Ramos (cell line): ENCODE measurements around the gene IL17C.

Experiments used
- in situ Hi-C: fragments of 300-500 bp; cut with MboI; formaldehyde crosslinking; loops from one replicate; pipeline ENCODE4 v1.14.3; 2022; ENCODE audit warnings: low sequenced_read_pairs; ENCODE audit not compliant: unreplicated experiment

Gene IL17C

DNA sequence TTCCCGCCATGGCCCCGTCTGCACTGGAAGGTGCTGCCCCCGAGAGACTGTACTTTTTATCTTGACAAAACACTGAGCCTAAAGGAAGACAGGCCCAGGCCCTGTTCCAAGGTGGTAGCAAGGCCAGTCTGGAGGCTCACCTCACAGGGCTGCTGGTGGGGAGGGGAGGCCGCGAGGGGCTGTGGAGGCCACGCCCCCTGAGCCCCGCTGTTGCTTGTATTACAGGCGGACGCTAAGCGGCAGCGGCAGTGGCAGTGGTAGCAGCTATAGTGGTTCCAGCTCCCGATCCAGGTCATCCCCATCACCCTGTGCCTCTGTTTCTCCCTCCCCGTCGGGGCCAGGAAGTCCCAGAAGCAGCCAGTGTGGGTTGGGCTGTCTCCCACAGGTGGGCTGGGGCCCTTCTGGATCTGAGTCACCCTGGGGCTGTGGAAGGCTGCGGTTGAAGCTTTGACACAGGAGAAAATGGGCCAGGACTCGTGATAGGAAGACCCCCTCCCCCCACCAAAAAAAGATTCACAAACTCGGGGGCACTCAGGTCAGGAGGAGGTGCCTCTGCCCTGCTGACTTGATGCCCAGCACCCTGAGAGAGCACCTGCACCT, 13.3 kb upstream of the IL17C start:
- in situ Hi-C loops = no loop called here

DNA sequence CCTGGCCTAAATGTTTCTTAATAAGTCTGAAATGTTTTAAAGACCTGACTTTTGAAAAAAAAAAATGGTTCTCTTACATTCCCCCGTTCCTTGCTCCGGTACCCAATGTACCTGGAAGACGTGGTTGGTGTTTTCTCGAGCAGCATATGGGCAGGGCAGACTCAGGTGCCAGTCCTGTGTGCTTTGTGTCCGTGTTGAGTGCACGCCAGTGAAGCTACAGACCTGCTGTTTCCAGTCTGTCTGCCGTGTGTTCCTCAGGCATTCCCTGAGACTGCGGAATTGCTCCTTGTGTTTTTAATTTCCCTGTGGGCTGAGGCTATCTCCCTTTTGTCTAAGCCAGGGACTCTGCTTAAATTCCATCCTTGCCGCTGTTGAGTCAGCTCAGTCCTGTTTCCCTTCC, 11.7 kb upstream of the IL17C start:
- in situ Hi-C loops = no loop called here

DNA sequence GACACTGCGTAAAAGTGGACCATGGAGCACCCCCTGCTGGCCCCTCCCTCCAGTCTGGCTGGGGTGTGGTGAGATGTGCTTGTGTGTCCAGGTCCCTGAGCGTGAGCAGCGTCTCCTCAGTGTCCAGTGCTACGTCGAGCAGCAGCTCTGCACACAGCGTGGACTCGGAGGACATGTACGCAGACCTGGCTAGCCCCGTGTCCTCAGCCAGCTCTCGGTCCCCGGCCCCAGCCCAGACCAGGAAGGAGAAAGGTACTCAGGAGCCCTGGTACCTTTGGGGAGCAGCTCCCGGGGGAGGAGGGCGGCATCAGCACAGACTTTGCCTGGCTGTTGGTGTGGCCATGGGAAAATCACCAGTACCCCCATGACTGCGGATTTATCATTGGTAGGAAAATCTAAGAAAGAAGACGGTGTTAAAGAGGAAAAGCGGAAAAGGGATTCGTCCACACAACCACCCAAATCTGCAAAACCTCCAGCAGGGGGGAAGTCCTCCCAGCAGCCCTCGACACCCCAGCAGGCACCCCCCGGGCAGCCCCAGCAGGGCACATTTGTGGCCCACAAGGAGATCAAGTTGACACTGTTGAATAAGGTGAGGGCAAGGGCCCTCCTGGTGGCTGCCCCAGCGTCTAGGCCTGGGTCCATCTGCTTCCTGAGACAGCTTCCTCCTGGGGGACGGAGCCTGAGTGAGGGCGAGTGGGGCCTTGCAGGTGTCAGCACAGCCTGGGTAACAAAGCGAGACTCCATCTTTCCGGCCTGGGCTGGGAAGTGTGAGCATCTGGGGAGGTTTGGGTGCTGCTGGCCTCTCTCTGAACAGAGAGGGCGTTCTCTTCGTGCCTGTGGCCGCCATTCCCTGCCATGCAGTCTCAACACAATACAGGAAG, 10.6 kb upstream of the IL17C start:
- in situ Hi-C loops = no loop called here

DNA sequence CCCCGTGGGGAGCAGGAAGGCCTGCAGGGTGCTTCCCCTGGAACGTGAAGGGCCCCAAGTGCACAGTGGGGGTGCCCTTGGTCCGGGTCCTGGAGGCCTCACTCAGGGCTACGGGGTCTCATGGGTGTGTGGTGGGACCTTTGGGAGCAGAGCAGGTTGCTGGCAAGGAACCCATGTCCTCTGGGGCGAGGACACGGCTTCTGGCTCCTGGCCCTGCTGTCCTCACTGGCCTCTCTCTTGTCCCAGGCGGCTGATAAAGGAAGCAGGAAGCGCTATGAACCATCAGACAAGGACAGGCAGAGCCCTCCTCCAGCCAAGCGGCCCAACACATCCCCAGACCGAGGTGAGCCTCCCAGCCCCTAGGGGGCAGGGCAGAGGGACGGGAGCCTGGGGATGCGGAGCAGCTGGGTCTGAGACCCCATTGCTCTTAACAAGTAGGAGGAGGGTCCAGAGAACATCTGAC, 9.8 kb upstream of the IL17C start:
- in situ Hi-C loops = no loop called here

DNA sequence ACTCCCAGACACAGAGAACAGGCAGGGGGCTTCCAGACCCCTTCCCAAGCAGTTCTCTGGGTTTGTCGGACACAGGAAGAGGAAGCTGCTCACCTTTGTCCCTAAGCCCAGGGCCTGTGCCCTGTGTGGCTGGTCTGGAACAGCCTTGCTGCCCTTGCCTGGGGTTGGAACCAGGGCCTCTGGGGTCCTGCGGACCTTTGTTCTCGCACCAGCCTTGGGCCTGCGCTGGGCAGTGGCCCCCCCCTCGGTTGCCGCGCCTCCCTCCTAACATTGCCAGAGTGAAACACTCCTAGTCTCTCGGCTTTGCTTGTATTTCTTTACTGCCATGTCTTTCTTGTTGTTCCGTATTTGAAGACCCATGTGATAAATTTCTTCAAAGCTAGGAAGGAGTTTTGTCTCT, 8.5 kb upstream of the IL17C start:
- in situ Hi-C loops = no loop called here

DNA sequence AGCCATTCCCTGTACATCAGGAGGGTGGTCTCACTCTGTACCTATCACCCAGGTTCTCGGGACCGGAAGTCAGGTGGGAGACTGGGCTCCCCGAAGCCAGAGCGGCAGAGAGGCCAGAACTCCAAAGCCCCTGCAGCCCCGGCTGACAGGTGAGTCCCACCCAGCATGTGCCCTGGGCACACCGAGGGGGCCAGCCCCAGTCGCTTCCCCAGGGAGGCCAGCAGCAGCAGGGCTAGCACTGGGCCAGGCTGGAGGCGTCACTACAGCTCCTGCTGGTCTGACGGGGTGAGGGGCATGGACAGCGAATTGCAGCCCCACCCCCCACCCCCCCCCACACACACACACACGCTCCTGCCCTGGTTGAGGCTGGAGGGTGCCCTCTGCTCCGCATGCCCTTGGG, 7.9 kb upstream of the IL17C start:
- in situ Hi-C loops = no loop called here

DNA sequence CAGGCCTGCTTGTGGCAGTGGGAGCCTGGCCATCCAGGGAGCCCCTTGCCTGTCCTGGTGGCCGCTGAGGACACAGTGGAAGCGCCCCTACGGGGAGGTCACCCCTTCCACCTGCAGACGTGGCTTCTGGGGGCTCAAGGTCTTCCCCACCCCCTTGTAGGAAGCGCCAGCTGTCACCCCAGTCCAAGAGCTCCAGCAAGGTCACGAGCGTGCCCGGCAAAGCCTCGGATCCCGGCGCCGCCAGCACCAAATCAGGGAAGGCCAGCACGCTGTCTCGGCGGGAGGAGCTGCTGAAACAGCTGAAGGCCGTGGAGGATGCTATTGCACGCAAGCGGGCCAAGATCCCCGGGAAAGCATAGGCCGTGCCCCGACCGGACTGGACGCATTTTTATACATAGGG, 7.4 kb upstream of the IL17C start:
- in situ Hi-C loops = no loop called here

DNA sequence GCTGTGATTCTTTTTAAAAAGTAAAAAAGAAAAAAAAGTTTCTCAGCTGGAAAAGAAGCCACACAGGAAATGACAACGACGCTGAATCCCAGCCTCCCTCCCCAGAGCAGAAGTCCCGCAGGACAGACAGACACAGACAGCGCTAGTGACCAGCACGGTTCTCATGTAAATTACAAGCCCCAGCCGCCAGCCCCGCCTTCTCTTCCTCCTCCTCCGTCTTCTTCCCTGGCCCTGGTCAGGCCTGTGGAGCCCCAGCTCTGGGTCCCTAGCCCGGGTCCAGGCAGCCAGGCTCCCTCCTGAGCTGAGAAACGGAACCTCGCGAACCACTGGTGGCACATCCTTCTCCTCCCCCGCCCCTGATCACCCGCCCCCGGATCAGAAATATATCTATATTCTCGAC, 7.0 kb upstream of the IL17C start:
- in situ Hi-C loops = no loop called here

DNA sequence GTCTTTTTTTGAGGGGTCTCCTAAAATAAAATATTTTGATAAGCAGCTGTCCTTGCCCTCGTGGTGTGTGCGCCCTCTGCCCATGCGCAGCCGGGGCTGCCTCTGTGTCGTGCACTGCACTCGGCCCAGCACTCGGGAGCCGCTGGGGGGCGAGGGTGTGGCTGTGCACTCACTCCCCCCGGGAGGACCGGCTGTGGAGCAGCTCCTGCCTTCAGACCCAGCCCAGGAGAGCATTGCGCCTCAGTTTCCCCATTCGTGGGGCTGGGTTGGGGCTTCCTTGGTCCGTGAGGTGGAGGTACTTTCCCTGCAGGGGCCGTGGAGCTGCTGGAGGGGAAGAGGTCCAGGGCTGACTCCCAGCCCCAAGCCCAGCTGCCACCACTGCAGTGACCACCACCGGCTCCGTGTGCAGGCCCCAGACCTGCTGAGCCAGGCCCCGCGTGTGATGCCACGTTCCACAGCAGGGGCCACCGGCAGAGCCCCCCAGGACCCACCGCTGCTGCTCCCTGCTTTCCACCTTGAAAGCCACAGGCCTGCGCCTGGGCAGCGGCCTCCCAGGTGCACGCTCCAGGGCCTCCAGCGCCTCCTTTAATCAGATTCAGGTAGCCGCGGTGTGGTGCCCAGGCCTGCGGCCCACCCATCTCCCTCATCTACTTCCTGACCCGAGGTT, 6.3 kb upstream of the IL17C start:
- in situ Hi-C loops = no loop called here

DNA sequence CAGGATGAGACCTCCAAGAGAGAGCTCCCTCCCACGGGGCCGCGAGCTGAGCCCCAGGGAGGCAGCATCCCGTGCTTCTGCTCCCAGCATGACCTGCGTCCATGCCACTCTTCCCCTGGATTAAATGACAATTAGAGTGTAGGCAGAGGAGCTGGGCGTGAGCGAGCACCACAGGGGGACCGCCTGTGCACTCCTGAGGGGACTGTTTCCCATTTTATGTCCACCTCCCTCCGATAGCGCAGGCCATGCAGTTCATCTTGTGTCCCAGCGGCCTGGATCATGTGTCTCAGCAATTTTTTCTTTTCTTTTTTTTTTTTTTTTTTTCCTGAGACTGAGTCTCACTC, 5.8 kb upstream of the IL17C start:
- in situ Hi-C loops = no loop called here

DNA sequence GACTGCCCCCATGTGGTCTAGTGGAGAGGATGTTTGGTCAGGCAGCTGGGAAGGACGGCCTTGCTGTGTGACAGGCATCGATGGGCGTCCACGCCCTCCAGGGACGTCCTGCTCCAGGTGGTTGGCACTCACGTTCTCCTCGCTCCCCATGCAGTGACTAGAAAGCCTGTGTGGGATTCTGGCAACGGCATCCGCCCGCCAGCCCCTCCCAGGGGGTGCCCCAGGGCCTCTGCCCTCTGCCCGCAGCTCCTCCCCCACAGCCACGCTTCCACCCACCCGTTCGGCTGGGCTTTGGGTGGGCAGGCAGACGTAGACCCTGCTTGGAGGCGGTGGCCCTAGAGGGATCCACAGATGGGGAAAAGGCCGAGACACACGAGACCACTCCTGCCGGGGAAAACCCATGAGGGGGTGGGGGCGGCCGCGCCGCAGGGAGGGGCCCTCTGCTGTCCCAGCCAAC, 4.7 kb upstream of the IL17C start:
- in situ Hi-C loops = no loop called here

DNA sequence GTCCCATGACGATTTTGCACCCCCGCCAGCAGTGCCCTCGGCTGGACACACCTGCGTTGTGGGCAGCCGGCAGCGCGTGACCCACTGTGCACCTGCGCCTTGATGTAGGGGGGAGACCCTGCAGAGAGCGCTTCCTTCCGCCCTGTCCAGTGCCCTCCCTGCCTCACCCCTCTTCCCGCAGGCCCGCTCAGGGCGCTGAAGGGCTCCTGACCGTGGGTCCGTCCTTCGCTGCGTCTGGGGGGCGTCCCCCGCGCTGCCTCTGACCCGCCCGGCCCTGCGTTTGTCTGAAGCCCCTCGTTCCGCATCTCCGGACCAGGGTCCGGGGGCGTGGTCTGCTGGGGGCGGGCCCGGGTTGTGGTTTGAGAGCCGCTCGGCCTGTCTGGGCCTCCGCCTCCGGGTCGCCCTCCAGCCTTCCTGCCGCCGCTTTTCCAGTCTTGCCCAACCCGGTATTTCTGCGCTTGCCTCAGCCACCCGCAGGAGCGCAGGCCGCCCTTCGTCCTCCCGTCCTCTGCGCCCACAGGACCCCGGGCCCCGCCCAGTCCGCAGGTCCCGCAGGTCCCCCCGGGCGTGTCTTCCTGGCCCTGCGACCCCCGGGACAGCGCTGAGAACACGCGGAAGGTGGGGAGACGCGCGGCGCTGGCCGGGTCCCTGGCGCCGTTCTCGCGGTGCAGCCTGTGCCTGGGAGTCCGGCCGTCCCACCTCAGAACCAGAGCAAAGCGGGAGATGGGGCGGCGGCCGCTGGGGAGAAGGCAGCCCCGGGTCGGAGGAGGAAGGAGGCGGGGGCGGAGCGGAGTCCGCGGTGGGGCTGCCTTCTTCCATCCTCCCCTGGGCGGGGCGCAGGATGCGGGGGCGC, 4.0 kb upstream of the IL17C start:
- in situ Hi-C loops = no loop called here

DNA sequence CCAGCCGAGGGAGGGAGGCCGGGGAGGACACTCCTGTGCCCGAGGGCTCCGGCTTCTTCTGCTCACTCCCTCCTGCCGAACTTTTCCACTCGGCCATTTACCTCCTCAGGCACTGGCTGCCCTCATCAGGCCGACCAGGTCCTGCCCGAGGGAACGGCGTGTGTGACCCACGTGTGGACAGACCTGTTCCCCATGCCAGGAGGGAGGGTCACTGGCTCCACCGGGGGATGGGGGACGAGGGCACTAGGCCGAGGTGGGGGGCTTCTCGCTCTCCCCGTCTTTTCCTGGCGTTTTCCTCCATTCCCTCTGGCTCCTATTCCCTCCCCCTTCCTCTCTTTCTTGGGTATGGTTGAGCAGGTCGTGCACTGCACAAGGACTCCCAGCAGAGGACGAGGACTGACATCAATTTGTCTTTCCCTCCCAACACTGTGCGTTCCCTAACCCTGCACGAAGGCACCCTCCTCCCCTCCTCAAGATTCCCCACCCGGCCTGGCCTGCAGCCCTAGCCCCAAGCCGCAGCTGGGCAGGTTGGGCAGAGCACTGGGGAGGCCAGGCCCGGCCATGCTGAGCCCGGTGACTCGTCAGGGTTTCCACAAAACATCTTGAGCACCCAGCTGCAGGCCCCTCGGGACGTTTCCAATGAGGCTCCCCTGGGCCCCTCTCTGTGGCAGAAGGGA, 3.2 kb upstream of the IL17C start:
- in situ Hi-C loops = no loop called here

DNA sequence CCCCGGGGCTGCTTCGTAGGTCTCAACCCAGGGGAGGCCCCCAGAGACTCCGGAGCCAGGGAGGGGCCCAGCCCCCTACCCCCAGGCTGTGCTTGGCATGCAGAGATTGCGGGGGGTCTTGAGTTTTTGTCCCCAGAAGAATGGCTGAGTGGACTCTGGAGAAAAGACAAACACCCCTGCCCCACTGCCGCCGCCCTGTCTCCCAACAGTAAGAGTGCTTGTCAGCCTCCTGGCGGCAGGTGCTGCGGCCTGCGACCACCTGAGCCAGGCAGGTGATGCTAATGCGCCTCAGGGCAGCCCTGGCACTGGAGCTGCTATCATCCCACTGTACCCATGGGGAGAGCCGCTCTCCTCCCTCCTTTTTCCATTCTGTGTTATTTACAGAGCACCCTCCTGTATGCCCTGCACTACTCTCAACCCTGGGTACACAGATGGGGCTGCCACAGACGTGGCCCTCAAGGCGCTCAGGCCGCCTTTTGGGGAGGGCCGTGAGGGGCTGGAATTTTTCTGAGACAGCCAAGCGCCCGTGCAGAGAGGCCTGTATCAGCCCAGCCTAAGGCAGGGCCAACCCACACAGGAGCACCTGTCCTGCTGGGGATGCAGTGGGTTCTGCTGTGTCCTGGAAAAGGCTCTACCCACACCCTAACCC, 2.6 kb upstream of the IL17C start:
- in situ Hi-C loops = no loop called here

DNA sequence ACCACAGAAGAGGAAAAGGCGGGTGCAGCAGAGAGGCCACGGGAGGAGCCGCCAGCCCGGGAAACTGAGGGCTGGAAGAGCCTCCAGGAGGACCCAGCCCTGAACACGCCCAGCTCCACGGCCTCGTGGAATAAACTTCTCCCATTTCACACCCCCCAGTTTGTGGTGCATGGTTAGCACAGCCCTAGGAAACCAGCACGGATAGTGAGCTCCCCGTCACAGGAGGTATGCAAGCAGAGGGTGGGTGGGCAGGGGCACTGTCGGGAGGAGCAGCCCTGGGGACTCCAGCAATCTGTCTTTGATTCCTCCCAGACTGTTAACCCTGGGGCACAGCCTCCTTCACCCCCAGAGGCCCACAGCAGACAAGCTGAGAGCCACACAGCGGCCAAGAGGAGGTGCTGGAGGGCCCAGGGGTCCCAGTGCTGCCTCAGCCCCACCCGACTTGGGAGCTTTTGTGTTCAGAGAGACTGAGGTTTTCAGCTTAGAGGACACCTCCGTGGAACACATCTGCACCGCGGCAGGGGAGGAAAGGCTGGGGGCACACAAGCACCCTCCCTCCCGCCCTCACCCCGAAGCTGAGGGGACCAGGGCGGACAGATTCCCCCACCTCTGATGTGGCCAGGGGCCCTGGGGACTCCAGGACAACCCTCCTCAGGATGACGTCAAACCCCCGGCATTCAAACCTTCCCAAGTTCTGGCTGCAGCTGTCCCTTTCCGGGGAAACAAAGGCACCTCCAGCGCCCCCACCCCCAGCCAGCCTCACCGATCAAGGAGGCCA, 1.7 kb upstream of the IL17C start:
- in situ Hi-C loops = no loop called here

DNA sequence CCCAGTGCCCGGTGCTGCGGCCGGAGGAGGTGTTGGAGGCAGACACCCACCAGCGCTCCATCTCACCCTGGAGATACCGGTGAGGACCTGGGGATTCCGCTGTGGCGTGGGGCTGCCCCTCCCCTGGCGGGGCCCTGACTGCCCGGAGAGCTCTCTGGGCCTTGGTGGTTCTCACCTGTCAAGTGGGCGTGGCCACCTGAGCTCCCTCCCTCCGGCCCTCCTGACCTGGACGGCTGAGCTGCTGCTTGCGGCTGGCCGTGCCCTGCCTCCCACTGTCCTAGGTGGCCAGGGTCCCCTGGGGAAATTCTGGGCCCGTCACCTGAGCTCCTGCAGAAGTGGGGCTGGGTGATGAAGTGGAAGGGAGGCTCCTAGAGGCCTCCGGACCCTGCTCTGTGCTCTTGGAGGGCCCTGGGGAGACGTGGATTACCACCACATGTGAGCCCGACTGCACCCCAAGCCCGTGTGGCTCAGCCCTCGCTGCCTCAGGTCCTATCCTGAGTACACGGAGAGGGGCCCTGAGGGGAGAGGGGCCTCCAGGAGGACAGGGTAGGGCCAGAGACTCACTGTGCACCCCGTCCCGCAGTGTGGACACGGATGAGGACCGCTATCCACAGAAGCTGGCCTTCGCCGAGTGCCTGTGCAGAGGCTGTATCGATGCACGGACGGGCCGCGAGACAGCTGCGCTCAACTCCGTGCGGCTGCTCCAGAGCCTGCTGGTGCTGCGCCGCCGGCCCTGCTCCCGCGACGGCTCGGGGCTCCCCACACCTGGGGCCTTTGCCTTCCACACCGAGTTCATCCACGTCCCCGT, 1.1 kb downstream of the IL17C start:
- in situ Hi-C loops = no loop called here

DNA sequence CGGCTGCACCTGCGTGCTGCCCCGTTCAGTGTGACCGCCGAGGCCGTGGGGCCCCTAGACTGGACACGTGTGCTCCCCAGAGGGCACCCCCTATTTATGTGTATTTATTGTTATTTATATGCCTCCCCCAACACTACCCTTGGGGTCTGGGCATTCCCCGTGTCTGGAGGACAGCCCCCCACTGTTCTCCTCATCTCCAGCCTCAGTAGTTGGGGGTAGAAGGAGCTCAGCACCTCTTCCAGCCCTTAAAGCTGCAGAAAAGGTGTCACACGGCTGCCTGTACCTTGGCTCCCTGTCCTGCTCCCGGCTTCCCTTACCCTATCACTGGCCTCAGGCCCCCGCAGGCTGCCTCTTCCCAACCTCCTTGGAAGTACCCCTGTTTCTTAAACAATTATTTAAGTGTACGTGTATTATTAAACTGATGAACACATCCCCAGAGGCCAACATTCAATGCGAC, 1.7 kb downstream of the IL17C start:
- in situ Hi-C loops = no loop called here
